ENCODE data around the gene ZCCHC8. TPM values are rescaled to one million over a fixed set of nuclear protein-coding genes. Genes with fewer than 3 reads are reported as not detected.
A peak's percentile ranks its signal among the peaks of the same experiment; 100 is the strongest.

The ZCCHC8 gene
- total and polyA plus RNA-seq, 2 of the 4 experiments (the other 2 are of a cell fraction): 9.5 to 12.7 TPM

- Histone ChIP-seq H2AFZ (replicated peaks; ENCODE audit: low read length, poor library complexity) (no peak overlapping the region), H3K56ac (ENCODE audit: extremely low read depth, insufficient read depth, low read length) (no peak overlapping the region), H3K9me3 (ENCODE audit: control insufficient read depth, insufficient read depth, low read length) (no peaks in the 10 kb centered on the region), H3K9ac (ENCODE audit: low read depth, low read length) (no peak overlapping the region), H4K8ac (ENCODE audit: low read depth in 2 of 2, low read length in 2 of 2) (peak overlapping the region in 1 of 2 experiments; percentile 13; a peak in 1 of 4 replicates), H2BK120ac (ENCODE audit: low read depth, low read length) (no peak overlapping the region), H3K18ac (ENCODE audit: low read depth, low read length) (no peak overlapping the region), H2BK20ac (ENCODE audit: low read depth, low read length) (no peak overlapping the region), H3K4me2 (ENCODE audit: low read depth, low read length) (no peak overlapping the region), H3K14ac (replicated peaks; ENCODE audit: low read depth, low read length) (no peak overlapping the region), H2BK5ac (ENCODE audit: low read depth, low read length, poor library complexity, severe bottlenecking) (no peak overlapping the region), H3K27ac (ENCODE audit: insufficient read depth, low read length) (no peak overlapping the region), H2AK9ac (replicated peaks; ENCODE audit: low read depth, low read length, poor library complexity) (no peak overlapping the region), H3K23ac (ENCODE audit: low read depth, low read length) (no peak overlapping the region), H3K4me3 (ENCODE audit: insufficient read depth, low read depth, low read length) (no peak overlapping the region), H2AK5ac (ENCODE audit: low read depth, low read length) (no peak overlapping the region), H2BK15ac (ENCODE audit: low read depth, low read length) (no peak overlapping the region), H3K27me3 (ENCODE audit: control insufficient read depth, insufficient read depth, low read length) (no peaks in the 10 kb centered on the region), H4K5ac (ENCODE audit: low read depth, low read length) (no peak overlapping the region), H3K4ac (ENCODE audit: low read depth, low read length) (no peak overlapping the region), H3K9me1 (ENCODE audit: insufficient read depth, low read length) (0 out of 2 replicates have a peak, but pooled peaks cover 2% of the 10 kb centered on the region), H4K91ac (ENCODE audit: insufficient read depth, low read depth, low read length) (no peak overlapping the region), H3K79me1 (ENCODE audit: low read depth in 1 of 2, low read length in 2 of 2) (peaks cover 14 to 31% of the 10 kb centered on the region in 2 experiments), H3K36me3 (ENCODE audit: control insufficient read depth, insufficient read depth, low read length) (peaks cover 37% of the 10 kb centered on the region), H4K20me1 (ENCODE audit: insufficient read depth, low read length) (peaks cover 27% of the 10 kb centered on the region; the same call in 1 of the 2 replicates), H3K4me1 (ENCODE audit: control insufficient read depth, insufficient read depth, low read length) (no peaks in the 10 kb centered on the region)
- ATAC-seq (ENCODE audit: low read depth) (no peak), DNase-seq (peak; percentile 5)
- TF ChIP-seq CEBPB (IDR thresholded peaks at IDR 0.05; ENCODE audit: low read depth, low read length) (no peak), SMC3 (IDR thresholded peaks at IDR 0.05; ENCODE audit: low read depth, low read length) (no peak), MXI1 (IDR thresholded peaks at IDR 0.05; ENCODE audit: borderline replicate concordance, low read depth, low read length) (no peak), BHLHE40 (IDR thresholded peaks at IDR 0.05; ENCODE audit: low read depth, low read length) (no peak), RCOR1 (IDR thresholded peaks at IDR 0.05; ENCODE audit: insufficient replicate concordance, low read length) (no peak), ELK1 (IDR thresholded peaks at IDR 0.05; ENCODE audit: borderline replicate concordance, low read depth, low read length) (no peak), CTCF (conservative IDR thresholded peaks at IDR 0.05; ENCODE audit: low read depth, low read length) (no peak), USF2 (IDR thresholded peaks at IDR 0.05; ENCODE audit: low read depth, low read length) (no peak)
- BruUV-seq (replicated peaks): no TSS peak
- WGBS, 2 experiments (ENCODE audit: extremely low coverage in 2 of 2, insufficient read length in 1 of 2): 100% methylated on average over 1 of the region's 3 CpGs; no CpG with 5 or more reads in 1 of the 2 experiments
- in situ Hi-C loops (cut with MboI; ENCODE audit: low sequenced_read_pairs): no loop called here
- intact Hi-C loops (cut with micrococcal nuclease): no loop called here
- ChIA-PET POLR2A (ENCODE audit: unreplicated experiment) (no interaction called here), CTCF (interaction anchor here (0.7 kb wide), 1 partner anchor 167 kb away, joined by 4 read pairs; no protein-coding TSS in a partner anchor)
- dilution Hi-C loops (cut with HindIII; ENCODE audit: low sequenced_read_pairs, unreplicated experiment): no loop called here
These were observed 2.5 kb upstream of the ZCCHC8 start for GRCh38 chr12:122503147-122503751.

Data from IMR-90 (cell line).